Skin epidermis (tissue), 12 donors: ENCODE data around the gene KRT1.

ENCODE experiments used
- H3K27ac ChIP-seq, 21 experiments: fragments of 200-600 bp; sonication (generic) in 11 of 21; one replicate each; pipeline ENCODE4 v1.5.0; 2020; ENCODE audit warnings: mild to moderate bottlenecking in 3 of 21, inconsistent platforms in 2 of 21, moderate library complexity in 2 of 21
- H3K4me3 ChIP-seq, 7 experiments: fragments of 200-600 bp; sonication (generic) in 2 of 7; one replicate each; pipeline ENCODE4 v1.5.0; 2020; ENCODE audit warnings: inconsistent platforms in 2 of 7, mild to moderate bottlenecking in 2 of 7, moderate library complexity in 1 of 7

The KRT1 gene

GRCh38 chr12:52628111-52628507 lies 52.1 kb downstream of the KRT1 start:
- H3K27ac ChIP-seq = no peak overlapping the region

GRCh38 chr12:52627395-52628110 lies 52.7 kb downstream of the KRT1 start:
- no peak overlapping the region for H3K27ac ChIP-seq
- no peak overlapping the region for H3K4me3 ChIP-seq

More at GRCh38 chr12:52628111-52628507, 52.1 kb downstream of the KRT1 start:
- no peak overlapping the region for H3K4me3 ChIP-seq
